Activated CD4-positive, alpha-beta T cell treated with anti-CD3 and anti-CD28 coated beads, Interleukin-2, amount 10 ng/mL, durations not matched to agents 24 days and 14 days (primary cell): ENCODE measurements around the gene ZSWIM2. TPM values are rescaled to one million over a fixed set of nuclear protein-coding genes. Genes with fewer than 3 reads are reported as not detected.
"Not testable (repeated sequence)": the region's sequence is repeated elsewhere in the genome, so short reads cannot be mapped to it uniquely, and the experiment has no call there.

Experiments
- DNase-seq: peaks from one replicate; pipeline ENCODE4 v3.0.0; 2022
- H3K27ac Mint-ChIP-seq: one replicate; pipeline ENCODE4 v1.8.0; 2022; ENCODE audit warnings: mild to moderate bottlenecking, mixed read lengths
- H3K27me3 Mint-ChIP-seq: one replicate; pipeline ENCODE4 v1.8.0; 2022; ENCODE audit warnings: mixed read lengths
- H3K36me3 Mint-ChIP-seq: one replicate; pipeline ENCODE4 v1.8.0; 2022; ENCODE audit warnings: low read depth, mild to moderate bottlenecking, mixed read lengths
- H3K4me1 Mint-ChIP-seq: one replicate; pipeline ENCODE4 v1.8.0; 2021; ENCODE audit warnings: mixed read lengths
- H3K4me3 Mint-ChIP-seq: one replicate; pipeline ENCODE4 v1.8.0; 2022; ENCODE audit warnings: mild to moderate bottlenecking, moderate library complexity, mixed read lengths
- H3K9me3 Mint-ChIP-seq: one replicate; pipeline ENCODE4 v1.8.0; 2021; ENCODE audit warnings: mixed read lengths
- intact Hi-C: fragments of 100-400 bp; cut with micrococcal nuclease; formaldehyde crosslinking; loops from one replicate; pipeline ENCODE4 v1.15.1; 2023
- total RNA-seq: library from RNA; stranded (reverse); gene quantifications from 2 replicates; pipeline ENCODE4 v1.2.3, GENCODE V29; 2022

The ZSWIM2 gene
- total RNA-seq, 1 donor from 2014 or later: not detected

GRCh38 chr2:186874713-186875112 lies 25.7 kb upstream of the ZSWIM2 start:
- no peak overlapping the region for H3K4me3 Mint-ChIP-seq
- peaks cover 4% of the 10 kb centered on the region for H3K9me3 Mint-ChIP-seq
- H3K27ac Mint-ChIP-seq: no peak overlapping the region
- H3K4me1 Mint-ChIP-seq: no peaks in the 10 kb centered on the region
- no peaks in the 10 kb centered on the region for H3K36me3 Mint-ChIP-seq
- intact Hi-C loops: no loop called here
- H3K27me3 Mint-ChIP-seq: no peaks in the 10 kb centered on the region
- DNase-seq: no peak

DNA sequence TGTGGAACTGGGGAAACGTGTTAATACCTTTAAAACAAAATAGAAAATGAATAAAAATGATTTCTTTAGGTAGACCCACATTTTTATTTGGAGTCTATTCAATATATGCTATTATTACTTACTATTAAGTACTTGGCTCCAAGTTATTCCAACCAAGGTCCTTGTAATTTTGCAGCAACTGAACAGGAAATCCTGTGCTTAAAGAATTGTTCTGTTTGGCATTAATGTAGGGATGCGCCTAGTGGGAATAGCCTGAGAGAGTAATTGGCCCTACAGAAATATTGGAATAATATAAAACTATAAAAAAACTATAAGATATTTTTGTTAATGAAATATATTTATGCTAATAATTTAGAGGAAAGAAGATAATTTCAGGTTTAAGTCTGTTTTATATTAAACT lies 22.9 kb upstream of the ZSWIM2 start:
- H3K27me3 Mint-ChIP-seq: no peaks in the 10 kb centered on the region
- H3K36me3 Mint-ChIP-seq: no peaks in the 10 kb centered on the region
- H3K9me3 Mint-ChIP-seq: peaks cover 4% of the 10 kb centered on the region
- no peak overlapping the region for H3K27ac Mint-ChIP-seq
- no peak for DNase-seq
- H3K4me1 Mint-ChIP-seq: no peaks in the 10 kb centered on the region
- H3K4me3 Mint-ChIP-seq: no peak overlapping the region
- intact Hi-C loops: no loop called here

- no peaks in the 10 kb centered on the region for H3K27me3 Mint-ChIP-seq
- no peaks in the 10 kb centered on the region for H3K36me3 Mint-ChIP-seq
- H3K4me3 Mint-ChIP-seq: no peak overlapping the region
- H3K4me1 Mint-ChIP-seq: no peaks in the 10 kb centered on the region
- H3K9me3 Mint-ChIP-seq: no peaks in the 10 kb centered on the region
- intact Hi-C loops: no loop called here
- no peak overlapping the region for H3K27ac Mint-ChIP-seq
- no peak for DNase-seq
Measured at GRCh38 chr2:186868344-186868743, 19.4 kb upstream of the ZSWIM2 start.

GRCh38 chr2:186862869-186863709 lies 14.1 kb upstream of the ZSWIM2 start:
- no peaks in the 10 kb centered on the region for H3K27me3 Mint-ChIP-seq
- no peak overlapping the region for H3K27ac Mint-ChIP-seq
- H3K36me3 Mint-ChIP-seq: no peaks in the 10 kb centered on the region
- no peak overlapping the region for H3K4me3 Mint-ChIP-seq
- no peak for DNase-seq
- H3K9me3 Mint-ChIP-seq: no peaks in the 10 kb centered on the region
- no peaks in the 10 kb centered on the region for H3K4me1 Mint-ChIP-seq
- intact Hi-C loops: loop anchor here (2.0 to 5.0 kb wide), 2 partner anchors 589 to 718 kb away; no protein-coding TSS in a partner anchor

GRCh38 chr2:186855216-186855615 lies 6.2 kb upstream of the ZSWIM2 start:
- no peak overlapping the region for H3K4me3 Mint-ChIP-seq
- no peaks in the 10 kb centered on the region for H3K4me1 Mint-ChIP-seq
- no peaks in the 10 kb centered on the region for H3K36me3 Mint-ChIP-seq
- H3K27me3 Mint-ChIP-seq: no peaks in the 10 kb centered on the region
- intact Hi-C loops: no loop called here
- no peak overlapping the region for H3K27ac Mint-ChIP-seq
- no peak for DNase-seq
- no peaks in the 10 kb centered on the region for H3K9me3 Mint-ChIP-seq

DNA sequence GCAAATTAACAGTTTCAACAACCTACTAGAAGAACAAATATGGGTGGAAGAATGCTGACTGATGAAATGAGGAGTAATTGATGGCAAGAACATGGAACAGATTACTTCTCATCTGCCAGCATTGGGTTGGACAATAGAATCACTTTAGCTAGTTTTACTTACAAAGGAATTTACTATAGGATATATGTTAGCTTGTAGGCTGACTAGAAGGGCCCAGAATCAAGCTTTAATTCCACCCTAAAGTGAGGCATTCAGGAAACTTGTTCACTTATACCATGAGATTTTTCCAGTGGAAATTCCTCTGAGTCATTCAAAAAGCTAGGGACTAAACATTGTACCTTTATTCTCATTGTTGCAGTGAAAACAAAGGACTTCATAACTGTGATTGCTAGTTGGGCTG lies 5.0 kb upstream of the ZSWIM2 start:
- no peak for DNase-seq
- no peak overlapping the region for H3K27ac Mint-ChIP-seq
- H3K9me3 Mint-ChIP-seq: no peaks in the 10 kb centered on the region
- intact Hi-C loops: no loop called here
- no peak overlapping the region for H3K4me3 Mint-ChIP-seq
- no peaks in the 10 kb centered on the region for H3K36me3 Mint-ChIP-seq
- H3K27me3 Mint-ChIP-seq: peaks cover 10% of the 10 kb centered on the region
- H3K4me1 Mint-ChIP-seq: peaks cover 4% of the 10 kb centered on the region

DNA sequence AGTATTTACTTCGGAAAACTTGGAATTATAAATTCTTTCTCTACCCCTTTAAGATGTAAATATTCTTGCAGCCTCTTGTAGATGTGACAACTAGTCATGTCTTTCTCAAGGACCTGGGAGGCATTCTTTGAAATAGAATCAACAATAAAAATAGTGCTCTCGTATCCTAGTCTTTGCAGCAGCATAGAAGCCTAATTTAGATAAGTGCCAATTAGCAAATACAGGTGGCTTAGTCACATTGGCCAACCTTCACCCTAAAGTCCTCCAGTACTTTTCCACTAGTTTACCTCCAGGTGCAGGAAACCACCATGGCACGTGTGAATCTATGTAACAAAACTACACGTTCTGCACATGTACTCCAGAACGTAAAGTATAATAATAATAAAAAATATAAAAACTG lies 3.5 kb upstream of the ZSWIM2 start:
- Mint-ChIP-seq H3K36me3 (no peaks in the 10 kb centered on the region), H3K4me3 (no peak overlapping the region), H3K27me3 (peaks cover 16% of the 10 kb centered on the region), H3K9me3 (no peaks in the 10 kb centered on the region), H3K27ac (no peak overlapping the region), H3K4me1 (peaks cover 4% of the 10 kb centered on the region)
- DNase-seq: no peak
- intact Hi-C loops: no loop called here

DNA sequence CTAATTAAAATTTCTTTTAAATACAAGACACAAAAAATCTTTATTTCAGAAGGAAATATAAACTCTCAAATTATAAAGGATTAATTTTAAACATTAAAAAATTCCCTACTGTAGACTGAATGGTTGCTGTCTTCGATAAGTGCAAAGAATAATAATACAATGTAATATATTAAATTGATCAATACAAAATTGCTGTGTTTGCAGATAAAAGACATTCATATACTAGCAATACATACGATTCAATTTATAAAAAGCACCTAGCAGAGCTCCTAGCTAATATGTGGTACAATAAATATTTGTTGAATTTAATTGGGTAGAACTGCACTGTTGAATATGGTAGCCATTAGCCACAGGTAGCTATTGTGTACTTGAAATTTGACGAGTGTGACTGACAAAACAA lies 6.6 kb downstream of the ZSWIM2 start:
- Mint-ChIP-seq H3K4me3 (no peak overlapping the region), H3K27ac (no peak overlapping the region), H3K9me3 (no peaks in the 10 kb centered on the region), H3K4me1 (no peaks in the 10 kb centered on the region), H3K36me3 (no peaks in the 10 kb centered on the region), H3K27me3 (peaks cover 2% of the 10 kb centered on the region)
- intact Hi-C loops: no loop called here
- no peak for DNase-seq

DNA sequence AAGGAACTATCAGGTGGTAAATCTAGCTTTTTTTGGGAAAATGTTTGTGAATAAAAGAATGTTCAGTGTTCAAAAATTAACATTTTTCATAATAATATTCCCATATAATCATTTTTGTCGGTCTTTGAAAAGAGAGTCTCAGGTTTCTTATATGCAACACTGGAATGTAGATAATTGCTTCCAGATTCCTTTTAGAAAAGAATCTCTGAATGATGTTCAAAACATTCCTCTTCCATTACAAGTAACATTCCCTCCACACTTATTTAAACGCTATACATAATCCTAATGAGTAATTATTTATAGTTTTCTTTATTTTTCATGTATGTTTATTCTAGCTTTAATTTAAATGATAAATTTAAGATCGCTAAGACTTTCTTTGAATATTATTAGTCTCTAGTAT lies 7.0 kb downstream of the ZSWIM2 start:
- H3K27me3 Mint-ChIP-seq: peaks cover 2% of the 10 kb centered on the region
- no peak for DNase-seq
- no peaks in the 10 kb centered on the region for H3K4me1 Mint-ChIP-seq
- intact Hi-C loops: no loop called here
- H3K9me3 Mint-ChIP-seq: no peaks in the 10 kb centered on the region
- H3K4me3 Mint-ChIP-seq: no peak overlapping the region
- H3K36me3 Mint-ChIP-seq: no peaks in the 10 kb centered on the region
- no peak overlapping the region for H3K27ac Mint-ChIP-seq

- intact Hi-C loops: no loop called here
- Mint-ChIP-seq H3K9me3 (no peaks in the 10 kb centered on the region), H3K27ac (no peak overlapping the region), H3K36me3 (no peaks in the 10 kb centered on the region), H3K4me3 (no peak overlapping the region), H3K27me3 (no peaks in the 10 kb centered on the region), H3K4me1 (no peaks in the 10 kb centered on the region)
- no peak for DNase-seq
Measured at GRCh38 chr2:186835628-186836027, 13.3 kb downstream of the ZSWIM2 start.

DNA sequence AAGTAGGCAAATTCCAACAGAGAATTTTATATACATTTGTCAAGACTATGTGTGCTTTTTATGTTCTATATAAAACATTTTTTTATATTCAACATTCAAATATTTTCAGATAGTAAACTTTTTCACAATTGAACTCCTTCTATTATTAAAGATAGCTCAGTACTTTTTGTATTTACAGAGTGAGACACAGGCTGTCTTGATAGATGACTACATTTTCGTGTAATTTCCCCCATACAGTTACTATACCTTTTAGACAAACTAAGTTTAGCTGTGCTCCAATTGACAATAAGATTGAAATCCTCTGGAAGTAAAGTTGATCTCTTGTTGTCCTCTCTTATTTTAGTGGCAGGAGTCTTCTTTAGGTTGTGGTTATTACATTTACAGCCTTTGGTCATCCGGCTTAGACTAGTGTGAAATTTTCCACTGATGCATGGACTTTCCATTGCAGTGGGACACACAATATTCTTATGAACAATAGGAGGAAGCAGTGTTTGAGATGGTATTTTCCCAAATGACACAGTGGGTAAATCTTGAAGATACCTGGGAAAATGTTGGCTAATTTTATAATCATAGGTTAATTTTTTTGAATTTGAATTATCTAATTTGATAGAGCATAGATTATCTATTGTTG lies 21.0 kb downstream of the ZSWIM2 start:
- Mint-ChIP-seq H3K27me3 (no peaks in the 10 kb centered on the region), H3K36me3 (no peaks in the 10 kb centered on the region), H3K9me3 (no peaks in the 10 kb centered on the region), H3K27ac (no peak overlapping the region), H3K4me1 (no peaks in the 10 kb centered on the region), H3K4me3 (no peak overlapping the region)
- intact Hi-C loops: no loop called here
- no peak for DNase-seq

GRCh38 chr2:186827411-186827810 lies 21.6 kb downstream of the ZSWIM2 start:
- Mint-ChIP-seq H3K27ac (no peak overlapping the region), H3K4me1 (no peaks in the 10 kb centered on the region), H3K27me3 (no peaks in the 10 kb centered on the region), H3K4me3 (no peak overlapping the region), H3K9me3 (no peaks in the 10 kb centered on the region), H3K36me3 (no peaks in the 10 kb centered on the region)
- intact Hi-C loops: no loop called here
- DNase-seq: no peak

DNA sequence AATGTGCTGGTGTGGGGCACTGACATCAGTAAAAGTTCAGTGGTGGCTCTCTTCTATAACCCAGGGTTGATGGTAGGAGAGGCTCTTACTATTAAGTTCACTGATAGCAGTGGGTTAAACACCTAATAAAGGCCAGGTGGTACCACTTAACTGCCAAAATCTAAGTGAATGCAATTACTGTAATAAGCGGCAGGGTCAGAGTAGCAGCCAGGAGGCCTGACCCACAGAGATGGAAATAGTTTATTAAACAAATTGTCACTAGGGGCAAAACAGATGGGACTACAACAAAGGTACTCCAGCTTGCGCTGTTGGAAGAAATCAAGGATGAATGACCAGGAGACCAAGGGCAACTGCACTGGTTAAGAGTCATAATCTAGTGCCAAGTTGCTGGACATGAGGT lies 26.6 kb downstream of the ZSWIM2 start:
- Mint-ChIP-seq H3K27ac (no peak overlapping the region), H3K4me1 (no peaks in the 10 kb centered on the region), H3K9me3 (no peaks in the 10 kb centered on the region), H3K36me3 (no peaks in the 10 kb centered on the region), H3K4me3 (no peak overlapping the region), H3K27me3 (no peaks in the 10 kb centered on the region)
- intact Hi-C loops: no loop called here
- no peak for DNase-seq

DNA sequence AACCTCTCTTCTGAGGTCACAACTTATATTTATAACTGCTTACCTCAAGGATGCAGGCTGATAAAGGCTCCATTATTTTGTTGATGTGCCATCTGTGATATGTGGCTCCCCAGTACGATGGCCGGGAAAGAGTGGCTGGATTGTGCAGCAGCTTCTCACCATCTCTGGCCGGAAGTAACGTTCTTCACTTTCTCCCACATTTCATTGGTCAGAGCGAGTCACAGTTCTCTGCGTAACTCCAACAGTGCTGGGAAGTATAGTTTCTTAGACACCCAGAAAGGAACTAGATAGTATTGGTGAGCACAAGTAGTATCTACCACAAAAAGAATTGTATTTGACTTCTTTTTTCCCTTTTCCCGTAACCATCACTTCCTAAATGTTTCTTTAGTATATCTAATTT lies 28.7 kb downstream of the ZSWIM2 start:
- Mint-ChIP-seq H3K9me3 (no peaks in the 10 kb centered on the region), H3K36me3 (no peaks in the 10 kb centered on the region), H3K27me3 (no peaks in the 10 kb centered on the region), H3K4me1 (no peaks in the 10 kb centered on the region), H3K4me3 (no peak overlapping the region), H3K27ac (no peak overlapping the region)
- DNase-seq: no peak
- intact Hi-C loops: no loop called here

GRCh38 chr2:186811760-186812159 lies 37.2 kb downstream of the ZSWIM2 start:
- intact Hi-C loops, H3K4me3 Mint-ChIP-seq, DNase-seq, H3K27ac Mint-ChIP-seq, H3K36me3 Mint-ChIP-seq, H3K9me3 Mint-ChIP-seq, H3K4me1 Mint-ChIP-seq, H3K27me3 Mint-ChIP-seq: not testable (repeated sequence)
